CD14-positive monocyte (primary cell): ENCODE results near the gene GRID2. TPM values are rescaled to one million over a fixed set of nuclear protein-coding genes. Genes with fewer than 3 reads are reported as not detected.

Source experiments
- DNase-seq, 3 donors: peaks; one replicate each; pipeline ENCODE4 v3.0.0-alpha.2; 2011 to 2022
- H2AFZ ChIP-seq: 2 replicates; pipeline ENCODE4 v1.6.0; 2012; ENCODE audit warnings: mild to moderate bottlenecking, low read depth, low read length, inconsistent platforms; ENCODE audit not compliant: insufficient read depth, poor library complexity, severe bottlenecking
- H3K27ac ChIP-seq, 2 donors: 1 replicate in 1 of 2; 2 replicates in 1 of 2; pipeline ENCODE4 v1.5.1; 2012 to 2013; ENCODE audit warnings: low read length in 2 of 2, control low read depth in 1 of 2, inconsistent platforms in 1 of 2, low read depth in 1 of 2, mild to moderate bottlenecking in 1 of 2
- H3K27me3 ChIP-seq, 2 donors: one replicate each; pipeline versions ENCODE4 v1.6.0 to v1.6.1; 2011 to 2013; ENCODE audit warnings: low read length in 2 of 2; ENCODE audit not compliant: control insufficient read depth in 2 of 2, insufficient read depth in 2 of 2
- H3K36me3 ChIP-seq, 2 donors: replicated peaks in 1 of 2; 1 replicate in 1 of 2; 2 replicates in 1 of 2; pipeline versions ENCODE4 v1.5.1 to v1.6.1; 2012 to 2013; ENCODE audit warnings: low read length in 2 of 2, control low read depth in 1 of 2, inconsistent platforms in 1 of 2, mild to moderate bottlenecking in 1 of 2; ENCODE audit not compliant: insufficient read depth in 2 of 2, control insufficient read depth in 1 of 2
- H3K4me1 ChIP-seq, 2 donors: 1 replicate in 1 of 2; 2 replicates in 1 of 2; pipeline versions ENCODE4 v1.5.1 to v1.6.1; 2012 to 2013; ENCODE audit warnings: low read length in 2 of 2, control low read depth in 1 of 2, inconsistent platforms in 1 of 2, mild to moderate bottlenecking in 1 of 2, moderate library complexity in 1 of 2; ENCODE audit not compliant: insufficient read depth in 2 of 2, control insufficient read depth in 1 of 2
- H3K4me2 ChIP-seq: replicated peaks from 2 replicates; pipeline ENCODE3; 2012; ENCODE audit warnings: low read length, moderate library complexity, mild to moderate bottlenecking; ENCODE audit not compliant: poor library complexity, severe bottlenecking; ENCODE audit errors: extremely low read depth
- H3K4me3 ChIP-seq, 3 experiments: fragments of 200-600 bp in 1 of 3; sonication (generic) in 1 of 3; replicated peaks in 1 of 3; 1 replicate in 2 of 3; 2 replicates in 1 of 3; pipeline ENCODE4 v1.5.1; 2011 to 2013; ENCODE audit warnings: low read length in 3 of 3, mild to moderate bottlenecking in 3 of 3, control low read depth in 2 of 3, low read depth in 2 of 3, inconsistent platforms in 1 of 3, moderate library complexity in 1 of 3
- H3K79me2 ChIP-seq: 2 replicates; pipeline ENCODE4 v1.6.0; 2012; ENCODE audit warnings: mild to moderate bottlenecking, control low read depth, inconsistent platforms, low read length, moderate library complexity; ENCODE audit not compliant: insufficient read depth
- H3K9ac ChIP-seq: 2 replicates; pipeline ENCODE4 v1.6.0; 2017; ENCODE audit warnings: low read length, mild to moderate bottlenecking; ENCODE audit not compliant: insufficient read depth, poor library complexity, severe bottlenecking
- H3K9me3 ChIP-seq, 2 donors: replicated peaks in 1 of 2; 1 replicate in 1 of 2; 2 replicates in 1 of 2; pipeline versions ENCODE4 v1.5.1 to v1.6.1; 2012 to 2013; ENCODE audit warnings: low read length in 2 of 2, control low read depth in 1 of 2; ENCODE audit not compliant: control insufficient read depth in 1 of 2, insufficient read depth in 1 of 2
- H4K20me1 ChIP-seq: 2 replicates; pipeline ENCODE4 v1.6.0; 2012; ENCODE audit warnings: mild to moderate bottlenecking, low read length, control low read depth, moderate library complexity; ENCODE audit not compliant: insufficient read depth
- H3K27ac Mint-ChIP-seq, 7 donors: one replicate each; pipeline ENCODE4 v1.8.0; 2020; ENCODE audit warnings: mild to moderate bottlenecking in 7 of 7, mixed read lengths in 7 of 7, moderate library complexity in 6 of 7, inconsistent platforms in 2 of 7
- H3K27me3 Mint-ChIP-seq, 3 donors: one replicate each; pipeline ENCODE4 v1.8.0; 2021 to 2022; ENCODE audit warnings: low read depth in 3 of 3, mild to moderate bottlenecking in 3 of 3, mixed read lengths in 3 of 3, moderate library complexity in 3 of 3, inconsistent platforms in 1 of 3
- H3K36me3 Mint-ChIP-seq, 2 donors: one replicate each; pipeline ENCODE4 v1.8.0; 2020; ENCODE audit warnings: mixed read lengths in 2 of 2, inconsistent platforms in 1 of 2, mild to moderate bottlenecking in 1 of 2
- H3K4me1 Mint-ChIP-seq: one replicate; pipeline ENCODE4 v1.8.0; 2020; ENCODE audit warnings: mild to moderate bottlenecking, mixed read lengths
- H3K4me3 Mint-ChIP-seq, 2 donors: one replicate each; pipeline ENCODE4 v1.8.0; 2020; ENCODE audit warnings: mild to moderate bottlenecking in 2 of 2, mixed read lengths in 2 of 2, moderate library complexity in 1 of 2
- H3K9me3 Mint-ChIP-seq, 7 donors: one replicate each; pipeline ENCODE4 v1.8.0; 2020 to 2022; ENCODE audit warnings: mixed read lengths in 7 of 7, mild to moderate bottlenecking in 6 of 7, moderate library complexity in 6 of 7, inconsistent platforms in 2 of 7
- CTCF ChIP-seq: fragments of 200-600 bp; IDR thresholded peaks from one replicate; pipeline ENCODE4 v1.8.0; 2022; ENCODE audit warnings: antibody characterized with exemption, mild to moderate bottlenecking
- WGBS: methylation state at CpG from one replicate; pipeline ENCODE4 v1.1.5; 2013; ENCODE audit warnings: missing lambda C conversion rate; ENCODE audit not compliant: insufficient coverage; 5-methylcytosine and 5-hydroxymethylcytosine counted together
- intact Hi-C, 2 donors: fragments of 100-400 bp; cut with micrococcal nuclease; formaldehyde crosslinking; loops; one replicate each; pipeline versions ENCODE4 v1.15.0 to v1.15.1; 2023
- polyA plus RNA-seq, 3 donors: library from polyadenylated mRNA; depleted of rRNA in 1 of 3; unstranded in 2 of 3; stranded (reverse) in 1 of 3; fragments of 300-500 nt in 2 of 3; fragments of >200 nt in 1 of 3; fragmentation: Illumina TruSeq in 2 of 3; gene quantifications; 1 replicate in 2 of 3; 2 replicates in 1 of 3; pipeline ENCODE4 v1.2.3, GENCODE V29; 2012 to 2021

The GRID2 gene
- polyA plus RNA-seq, 3 donors, result not detected

- Histone ChIP-seq H3K36me3 (no peaks in the 10 kb centered on the region), H3K4me1 (no peaks in the 10 kb centered on the region), H2AFZ (no peak overlapping the region), H3K4me2 (no peak overlapping the region), H4K20me1 (no peaks in the 10 kb centered on the region), H3K9ac (no peak overlapping the region), H3K27ac (no peak overlapping the region), H3K27me3 (no peaks in the 10 kb centered on the region), H3K4me3 (no peak overlapping the region), H3K9me3 (no peaks in the 10 kb centered on the region), H3K79me2 (no peaks in the 10 kb centered on the region)
- Mint-ChIP-seq H3K4me1 (no peaks in the 10 kb centered on the region), H3K27ac (no peak overlapping the region), H3K4me3 (no peak overlapping the region), H3K36me3 (no peaks in the 10 kb centered on the region), H3K27me3 (peaks cover 0 to 2% (median 0%) of the 10 kb centered on the region in 3 donors), H3K9me3 (peaks cover 0 to 3% (median 0%) of the 10 kb centered on the region in 7 donors)
- DNase-seq, result no peak
- no peak for TF ChIP-seq CTCF
- intact Hi-C loops, result no loop called here
- WGBS, result no CpG with 5 or more reads among the region's 1 CpG
Observed at GRCh38 chr4:92265021-92265420, 38.7 kb upstream of the GRID2 start.

DNA sequence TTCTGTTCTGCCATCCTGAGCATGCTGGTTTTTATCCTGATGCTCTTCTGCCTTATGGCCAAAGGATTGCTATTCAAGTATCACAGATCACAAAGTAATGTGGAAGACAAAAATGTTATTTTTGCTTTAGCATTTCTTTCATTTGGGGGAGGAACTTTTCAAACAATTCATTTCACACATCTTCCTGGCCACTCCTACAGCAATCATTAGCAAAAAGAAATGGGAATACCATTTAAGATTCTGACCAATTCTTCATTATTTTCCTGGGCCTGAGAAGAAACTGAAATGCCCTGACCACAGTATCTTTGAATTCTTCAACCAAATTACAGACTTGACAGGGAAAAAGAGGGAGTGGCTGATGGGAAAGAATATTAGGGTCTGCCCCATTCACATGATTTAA, 38.0 kb upstream of the GRID2 start:
- intact Hi-C loops, result no loop called here
- H3K36me3 ChIP-seq, result no peaks in the 10 kb centered on the region
- H3K9me3 ChIP-seq, result no peaks in the 10 kb centered on the region
- H3K27me3 Mint-ChIP-seq, result peaks cover 0 to 2% (median 1%) of the 10 kb centered on the region in 3 donors
- H3K27ac Mint-ChIP-seq, result no peak overlapping the region
- no peak overlapping the region for H3K4me3 Mint-ChIP-seq
- H3K4me2 ChIP-seq, result no peak overlapping the region
- H3K4me3 ChIP-seq, result no peak overlapping the region
- no peaks in the 10 kb centered on the region for H3K4me1 ChIP-seq
- no peak for TF ChIP-seq CTCF
- H3K36me3 Mint-ChIP-seq, result no peaks in the 10 kb centered on the region
- DNase-seq, result no peak
- no peak overlapping the region for H3K9ac ChIP-seq
- no peak overlapping the region for H2AFZ ChIP-seq
- peaks cover 0 to 3% (median 0%) of the 10 kb centered on the region in 7 donors for H3K9me3 Mint-ChIP-seq
- H3K27ac ChIP-seq, result no peak overlapping the region
- H3K4me1 Mint-ChIP-seq, result no peaks in the 10 kb centered on the region
- H3K79me2 ChIP-seq, result no peaks in the 10 kb centered on the region
- H3K27me3 ChIP-seq, result no peaks in the 10 kb centered on the region
- no peaks in the 10 kb centered on the region for H4K20me1 ChIP-seq
